ENCODE data around the gene WDR93.

DNA sequence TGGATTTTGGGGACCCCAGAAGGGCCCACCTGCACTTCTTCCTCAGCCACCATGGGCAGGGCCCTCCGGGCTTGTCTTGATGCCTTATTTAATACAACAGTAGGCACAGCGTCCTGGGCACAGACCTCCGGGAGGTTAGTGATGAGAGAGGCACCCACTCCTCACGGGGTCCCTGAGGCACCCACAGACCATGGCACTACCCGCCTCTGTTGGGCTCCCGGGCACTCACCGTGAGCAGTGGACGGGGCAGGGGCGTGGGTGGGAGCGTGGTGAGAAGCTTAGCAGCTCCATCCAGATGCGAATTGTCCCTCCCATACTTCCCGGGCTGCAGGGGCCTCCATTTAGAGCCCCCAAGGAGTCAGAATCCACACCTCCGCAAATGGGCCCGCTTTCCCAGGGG, 85.2 kb downstream of the WDR93 start:
- no peak for TF ChIP-seq POLR2A (IDR thresholded peaks at IDR 0.05; ENCODE audit: low read depth, low read length)
- TF ChIP-seq SPI1 (IDR thresholded peaks at IDR 0.05; ENCODE audit: low read depth, low read length) = no peak
- TF ChIP-seq POLR2AphosphoS5 (IDR thresholded peaks at IDR 0.05; ENCODE audit: low read depth, low read length) = no peak
- TF ChIP-seq TAF1 (IDR thresholded peaks at IDR 0.05; ENCODE audit: low read depth, low read length) = no peak
- TF ChIP-seq POU2F2 (IDR thresholded peaks at IDR 0.05; ENCODE audit: low read depth, low read length) = no peak
- no peak for TF ChIP-seq PAX5 (IDR thresholded peaks at IDR 0.05; ENCODE audit: insufficient read depth, low read length, severe bottlenecking)
